CD4-positive, alpha-beta T cell treated with Interleukin-15 for 4 hours (primary cell): Measurements from ENCODE around the gene CIC.

Experiments
- DNase-seq: peaks from one replicate; pipeline ENCODE4 v3.0.0-alpha.2; 2020; ENCODE audit warnings: low spot score

CIC gene

DNA sequence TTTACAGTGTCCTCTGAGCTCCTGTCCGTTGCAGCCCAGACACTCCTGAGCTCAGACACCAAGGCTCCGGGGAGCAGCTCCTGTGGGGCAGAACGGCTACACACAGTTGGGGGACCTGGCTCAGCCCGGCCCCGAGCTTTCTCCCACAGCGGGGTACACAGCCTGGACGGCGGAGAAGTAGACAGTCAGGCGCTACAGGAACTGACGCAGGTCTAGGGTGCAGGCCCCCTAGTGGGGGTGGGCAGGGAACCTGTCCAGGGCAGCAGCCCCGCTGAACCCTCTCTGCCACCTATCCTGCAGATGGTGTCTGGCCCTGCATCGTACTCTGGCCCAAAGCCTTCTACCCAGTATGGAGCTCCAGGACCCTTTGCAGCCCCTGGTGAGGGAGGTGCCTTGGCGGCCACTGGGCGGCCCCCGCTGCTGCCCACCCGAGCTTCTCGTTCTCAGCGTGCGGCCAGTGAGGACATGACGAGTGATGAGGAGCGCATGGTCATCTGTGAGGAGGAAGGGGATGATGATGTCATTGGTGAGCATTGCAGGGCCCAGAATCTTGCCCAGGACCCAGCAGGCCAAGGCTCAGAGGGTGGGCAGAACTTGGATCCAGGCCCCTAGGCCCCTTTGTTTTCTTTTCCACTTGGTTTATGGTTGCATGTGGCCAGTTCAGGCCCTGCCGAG lies 20.0 kb downstream of the CIC start:
- DNase-seq: no peak

- no peak for DNase-seq
Observed at GRCh38 chr19:42289556-42290041, 20.5 kb downstream of the CIC start.

DNA sequence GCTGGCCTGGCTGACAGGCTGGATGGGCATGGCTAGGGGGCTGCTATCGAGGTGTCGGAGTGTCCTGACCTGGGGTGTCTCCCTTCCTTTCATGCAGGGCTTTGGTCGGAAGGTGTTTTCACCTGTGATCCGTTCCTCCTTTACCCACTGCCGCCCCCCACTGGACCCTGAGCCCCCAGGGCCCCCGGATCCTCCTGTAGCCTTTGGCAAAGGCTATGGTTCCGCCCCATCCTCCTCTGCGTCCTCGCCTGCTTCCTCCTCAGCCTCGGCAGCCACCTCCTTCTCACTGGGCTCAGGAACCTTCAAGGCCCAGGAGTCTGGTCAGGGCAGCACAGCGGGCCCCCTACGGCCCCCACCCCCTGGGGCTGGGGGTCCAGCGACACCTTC lies 21.1 kb downstream of the CIC start:
- no peak for DNase-seq

DNA sequence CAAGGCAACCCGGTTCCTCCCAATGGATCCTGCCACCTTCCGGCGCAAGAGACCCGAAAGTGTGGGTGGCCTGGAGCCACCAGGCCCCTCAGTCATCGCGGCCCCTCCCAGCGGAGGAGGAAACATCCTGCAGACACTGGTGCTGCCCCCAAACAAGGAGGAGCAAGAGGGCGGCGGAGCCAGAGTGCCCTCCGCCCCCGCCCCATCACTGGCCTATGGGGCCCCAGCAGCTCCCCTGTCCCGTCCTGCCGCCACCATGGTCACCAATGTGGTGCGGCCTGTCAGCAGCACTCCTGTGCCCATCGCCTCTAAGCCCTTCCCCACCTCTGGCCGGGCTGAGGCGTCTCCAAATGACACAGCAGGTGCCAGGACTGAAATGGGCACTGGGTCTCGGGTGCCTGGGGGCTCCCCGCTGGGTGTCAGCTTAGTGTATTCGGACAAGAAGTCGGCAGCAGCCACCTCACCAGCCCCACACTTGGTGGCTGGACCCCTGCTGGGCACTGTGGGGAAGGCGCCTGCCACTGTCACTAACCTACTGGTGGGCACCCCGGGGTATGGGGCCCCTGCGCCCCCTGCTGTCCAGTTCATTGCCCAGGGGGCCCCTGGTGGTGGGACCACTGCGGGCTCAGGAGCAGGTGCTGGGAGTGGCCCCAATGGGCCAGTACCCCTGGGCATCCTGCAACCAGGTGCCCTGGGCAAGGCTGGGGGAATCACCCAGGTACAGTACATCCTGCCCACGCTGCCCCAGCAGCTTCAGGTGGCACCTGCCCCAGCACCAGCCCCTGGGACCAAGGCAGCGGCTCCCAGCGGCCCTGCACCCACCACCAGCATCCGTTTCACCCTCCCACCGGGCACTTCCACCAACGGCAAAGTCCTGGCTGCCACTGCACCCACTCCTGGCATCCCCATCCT lies 21.7 kb downstream of the CIC start:
- DNase-seq: peak; percentile 53

GRCh38 chr19:42291435-42291810 lies 22.4 kb downstream of the CIC start:
- DNase-seq: no peak

- no peak for DNase-seq
Observed at GRCh38 chr19:42292042-42292960, 23.2 kb downstream of the CIC start.

- DNase-seq: no peak
Observed at GRCh38 chr19:42292963-42293362, 23.9 kb downstream of the CIC start.

DNA sequence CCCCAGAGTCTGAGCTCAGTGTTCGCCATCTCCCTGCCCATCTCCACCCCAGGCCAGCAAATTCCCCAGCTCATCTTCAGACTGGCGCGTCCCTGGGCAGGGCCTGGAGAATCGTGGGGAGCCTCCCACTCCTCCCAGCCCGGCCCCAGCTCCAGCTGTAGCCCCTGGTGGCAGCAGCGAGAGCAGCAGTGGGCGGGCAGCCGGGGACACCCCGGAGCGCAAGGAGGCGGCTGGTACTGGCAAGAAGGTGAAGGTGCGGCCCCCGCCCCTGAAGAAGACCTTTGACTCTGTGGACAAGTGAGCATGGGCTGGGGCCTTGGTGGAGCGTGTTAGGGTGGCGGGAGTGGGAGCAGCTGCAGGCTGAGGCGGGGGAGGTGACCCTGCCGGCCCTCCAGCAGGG lies 24.5 kb downstream of the CIC start:
- DNase-seq: no peak

DNA sequence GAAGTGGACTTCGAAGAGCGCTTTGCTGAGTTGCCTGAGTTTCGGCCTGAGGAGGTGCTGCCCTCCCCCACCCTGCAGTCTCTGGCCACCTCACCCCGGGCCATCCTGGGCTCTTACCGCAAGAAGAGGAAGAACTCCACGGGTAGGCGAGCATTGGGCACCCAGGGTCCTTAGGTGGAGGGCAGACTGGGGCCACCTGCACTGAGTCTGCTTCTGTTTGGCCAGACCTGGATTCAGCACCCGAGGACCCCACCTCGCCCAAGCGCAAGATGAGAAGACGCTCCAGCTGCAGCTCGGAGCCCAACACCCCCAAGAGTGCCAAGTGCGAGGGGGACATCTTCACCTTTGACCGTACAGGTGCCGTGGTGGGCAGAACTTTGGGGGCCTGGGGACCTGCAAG lies 24.9 kb downstream of the CIC start:
- DNase-seq: no peak

GRCh38 chr19:42294471-42295137 lies 25.6 kb downstream of the CIC start:
- no peak for DNase-seq

DNA sequence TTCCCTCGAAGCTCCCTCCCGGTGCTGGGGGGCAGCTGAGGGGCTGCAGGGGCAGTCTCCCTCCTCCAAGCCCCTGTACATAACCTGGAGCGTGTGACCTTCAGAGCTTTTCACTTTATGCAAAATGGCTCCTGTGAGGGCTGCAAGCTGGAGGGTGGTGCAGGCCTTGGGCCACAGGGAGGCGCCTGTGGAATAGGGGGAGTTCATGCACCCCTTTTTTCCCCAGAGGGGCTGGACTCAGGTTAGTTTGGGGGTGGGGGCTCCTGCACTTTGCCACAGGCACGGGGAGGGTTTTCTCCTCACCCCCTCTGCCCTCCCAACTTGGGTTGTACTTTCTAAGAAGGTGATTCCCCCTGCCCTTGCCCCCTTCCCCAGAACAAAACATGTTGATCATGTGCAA lies 26.3 kb downstream of the CIC start:
- no peak for DNase-seq

- peak; percentile 90 for DNase-seq
Observed at GRCh38 chr19:42295831-42296525, 26.9 kb downstream of the CIC start.

- no peak for DNase-seq
Observed at GRCh38 chr19:42297039-42297438, 28.0 kb downstream of the CIC start.

GRCh38 chr19:42301646-42302203 lies 32.7 kb downstream of the CIC start, which contains the start of gene PRR19:
TSS of gene PRR19 (plus strand) at chr19:42302132. CDS start at chr19:42309585, 7,453 bp downstream.
- no peak for DNase-seq

- DNase-seq: no peak
Observed at GRCh38 chr19:42303101-42303464, 34.0 kb downstream of the CIC start.

GRCh38 chr19:42303876-42304275 lies 34.8 kb downstream of the CIC start:
- no peak for DNase-seq

- DNase-seq: no peak
Observed at GRCh38 chr19:42306646-42307045, 37.6 kb downstream of the CIC start.

DNA sequence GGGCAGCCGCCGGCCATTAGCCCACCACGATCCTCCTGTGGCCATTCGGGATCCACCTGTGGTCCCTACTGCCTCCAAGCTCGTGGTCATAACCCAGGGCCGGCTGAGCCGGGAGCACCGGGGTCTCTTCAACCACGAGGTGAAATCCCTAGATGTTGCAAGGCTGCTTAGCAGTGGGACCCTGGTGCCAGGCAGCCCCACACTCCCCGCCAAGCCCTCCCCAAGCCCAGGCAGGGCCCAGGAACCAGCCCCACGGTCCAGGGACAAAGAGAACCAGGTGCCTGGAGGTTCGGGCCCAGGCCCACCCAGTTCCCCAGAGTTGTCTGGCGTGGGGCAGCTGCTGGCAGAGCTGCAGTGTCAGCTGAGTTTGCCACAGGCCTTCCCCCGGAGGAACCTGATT lies 40.6 kb downstream of the CIC start:
- DNase-seq: no peak

DNA sequence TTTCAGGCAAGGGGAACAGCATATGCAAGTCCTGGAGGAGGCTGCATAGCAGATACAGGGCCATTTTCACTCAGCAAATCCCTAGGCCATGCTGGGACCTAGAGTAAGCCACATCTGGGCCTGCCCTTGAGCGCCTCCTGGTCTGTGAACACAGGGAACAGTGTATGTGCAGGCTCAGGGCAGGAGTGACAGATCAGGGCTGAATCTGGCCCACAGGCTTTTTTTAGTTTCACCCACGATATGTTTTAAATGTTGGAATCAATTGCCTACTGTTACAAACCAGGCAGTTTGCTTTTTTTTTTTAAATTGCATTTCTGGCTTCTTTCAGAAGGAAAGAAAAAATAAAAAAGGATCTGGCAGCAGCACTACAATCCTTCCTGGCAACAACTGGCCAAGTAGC lies 42.6 kb downstream of the CIC start:
- DNase-seq: no peak

GRCh38 chr19:42312370-42312769 lies 43.3 kb downstream of the CIC start:
- no peak for DNase-seq
